Activated naive CD4-positive, alpha-beta T cell treated with Interleukin-2 at 50 U/mL for 16 hours (primary cell): ENCODE measurements around the gene CHST11.
A peak's percentile ranks its signal among the peaks of the same experiment; 100 is the strongest.

Source experiments
- DNase-seq: peaks from one replicate; pipeline ENCODE4 v3.0.0-alpha.2; 2020

The CHST11 gene

DNA sequence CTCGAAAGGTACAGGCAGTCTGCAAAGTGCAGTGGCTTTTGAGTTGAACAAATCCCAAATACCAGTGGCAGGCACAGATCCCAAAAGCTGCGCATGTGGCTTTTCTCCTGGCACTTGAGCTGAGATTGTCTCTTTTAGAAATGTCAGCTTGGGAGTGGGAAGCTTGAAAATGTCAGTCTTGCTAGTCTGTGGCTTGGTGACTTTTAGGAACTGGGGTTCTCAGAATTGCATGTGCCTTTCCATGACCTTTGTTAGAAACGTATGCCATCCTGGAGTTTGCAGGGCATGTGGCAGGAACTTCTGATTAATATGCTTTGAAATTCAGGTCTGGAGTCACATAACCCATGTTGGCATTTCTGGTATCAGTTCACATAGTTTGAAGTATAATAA is 182.1 kb downstream of the CHST11 start:
- no peak for DNase-seq

DNA sequence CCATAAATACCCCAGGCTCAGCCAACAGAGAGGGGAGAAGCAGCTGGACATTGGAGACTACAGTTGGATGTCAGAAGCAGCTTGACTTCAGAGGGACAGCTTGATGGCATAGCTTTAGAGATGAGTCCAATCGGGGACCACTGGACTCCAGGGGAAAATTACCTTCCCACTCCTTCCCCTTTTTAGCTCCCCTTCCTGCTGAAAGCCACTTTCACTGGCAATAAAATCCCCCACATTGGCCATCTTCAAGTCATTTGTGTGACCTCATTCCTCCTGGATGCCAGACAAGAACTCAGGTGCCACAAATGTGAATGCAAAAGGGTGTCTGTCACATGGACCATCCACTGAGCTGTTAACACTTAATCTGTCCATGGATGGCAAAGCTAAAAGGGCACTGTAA is 184.2 kb downstream of the CHST11 start:
- no peak for DNase-seq

DNA sequence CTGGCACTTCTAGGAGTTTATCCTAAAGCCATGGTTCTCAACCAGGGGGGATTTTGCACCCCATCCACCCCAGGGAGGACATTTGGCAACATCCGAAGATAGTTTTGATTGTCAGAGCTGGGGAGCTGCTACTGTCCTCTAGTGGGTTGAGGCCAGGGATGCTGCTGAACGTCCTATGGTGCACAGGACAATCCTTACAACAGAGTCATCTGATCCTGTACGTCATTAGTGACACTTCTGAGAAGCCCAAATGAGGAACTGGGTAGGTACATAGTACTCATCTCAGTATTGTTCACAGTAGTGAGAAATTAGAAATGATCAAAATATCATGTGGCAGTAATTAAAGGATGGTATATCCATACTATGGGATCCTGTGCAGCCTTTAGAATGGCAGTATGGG is 185.1 kb downstream of the CHST11 start:
- no peak for DNase-seq

DNA sequence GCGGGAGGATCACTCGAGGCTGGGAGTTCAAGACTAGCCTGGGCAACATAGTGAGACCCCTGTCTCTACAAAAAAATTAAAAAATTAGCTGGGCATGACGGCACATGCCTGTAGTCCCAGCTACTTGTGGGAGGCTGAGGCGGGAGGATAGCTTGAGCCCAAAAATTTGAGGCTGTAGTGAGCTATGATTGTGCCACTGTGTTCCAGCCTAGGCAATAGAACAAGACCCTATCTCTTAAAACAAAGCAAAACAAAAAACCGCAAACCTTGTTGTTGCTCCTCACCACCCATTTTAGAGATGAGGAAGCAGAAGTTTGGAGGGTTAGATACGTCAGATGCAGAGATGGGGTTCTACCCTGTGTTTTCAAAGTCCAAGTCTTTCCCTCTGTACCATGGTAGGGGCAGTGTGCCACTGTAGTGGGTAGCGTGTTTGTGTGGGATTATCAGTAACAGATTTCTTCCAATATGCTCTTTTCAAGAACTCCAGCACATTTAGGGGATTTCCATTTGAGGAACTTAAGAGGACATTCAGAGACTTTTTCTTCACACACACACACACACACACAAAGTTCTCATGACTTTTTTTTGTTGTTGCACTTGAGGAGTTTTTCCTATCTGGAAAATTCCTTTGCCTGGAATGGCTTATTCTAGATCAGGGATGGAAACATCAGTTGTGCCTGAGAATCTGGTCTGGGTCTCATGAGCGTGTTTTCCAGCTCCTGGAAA is 186.5 kb downstream of the CHST11 start:
- DNase-seq, result no peak

DNA sequence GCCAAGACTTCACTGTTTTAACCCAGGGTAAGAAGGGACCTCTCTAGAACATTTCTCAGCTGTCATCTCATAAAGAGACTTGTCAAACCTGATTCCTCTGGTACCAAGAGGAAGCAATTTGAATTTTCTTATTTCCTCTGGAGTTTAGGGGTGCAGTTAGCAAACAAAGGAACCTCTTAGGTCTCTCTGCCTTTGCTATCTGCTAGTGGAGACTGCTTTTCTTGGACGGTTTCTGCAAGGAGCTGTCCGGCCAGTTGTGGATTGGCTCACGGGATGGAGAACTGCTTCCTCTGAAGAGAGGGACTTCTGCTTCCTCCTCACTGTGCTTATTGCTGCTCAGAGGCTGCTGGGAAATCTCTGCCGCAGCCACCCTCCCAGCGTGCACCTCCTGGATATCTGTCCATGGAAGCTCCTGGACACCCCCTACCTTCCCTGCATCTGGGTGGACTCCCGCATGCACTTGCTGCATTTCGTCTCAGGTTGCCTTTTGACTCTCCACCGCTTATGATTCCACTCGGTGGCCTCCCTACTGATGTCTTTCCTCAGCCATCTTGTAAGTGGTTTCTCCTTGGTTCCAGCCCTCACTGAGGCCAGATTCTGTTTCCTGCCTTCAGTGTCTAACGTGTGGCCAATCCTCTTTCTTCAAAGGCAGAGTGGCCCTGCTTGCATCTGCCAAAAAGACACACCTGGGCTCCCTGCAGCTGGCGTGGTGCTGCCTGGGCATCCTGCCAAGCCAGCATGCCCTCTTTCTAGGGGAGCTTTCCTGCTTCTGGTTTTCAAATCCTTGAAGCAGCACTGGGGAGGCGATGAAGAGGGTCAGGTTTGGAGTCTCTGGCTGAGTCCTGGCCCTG is 187.3 kb downstream of the CHST11 start:
- no peak for DNase-seq

DNA sequence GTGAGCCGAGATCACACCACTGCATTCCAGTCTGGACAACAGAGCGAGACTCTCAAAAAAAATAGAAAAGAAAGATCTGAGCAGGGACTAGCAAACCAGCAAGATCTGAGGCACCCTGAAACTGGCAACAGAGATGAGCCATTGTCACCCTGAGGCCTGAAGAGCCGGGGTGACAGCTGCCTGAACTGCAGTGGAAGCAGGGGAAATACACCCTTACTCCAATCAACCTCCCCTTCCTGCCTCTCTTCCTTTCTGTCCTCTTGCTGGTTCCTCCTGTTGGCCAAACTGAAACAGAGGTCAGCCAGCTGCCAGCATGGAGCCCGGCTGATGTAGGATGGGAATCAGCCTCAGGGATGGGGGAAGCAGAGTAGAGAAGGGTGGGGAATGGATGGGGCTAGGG is 192.0 kb downstream of the CHST11 start:
- DNase-seq, result no peak

DNA sequence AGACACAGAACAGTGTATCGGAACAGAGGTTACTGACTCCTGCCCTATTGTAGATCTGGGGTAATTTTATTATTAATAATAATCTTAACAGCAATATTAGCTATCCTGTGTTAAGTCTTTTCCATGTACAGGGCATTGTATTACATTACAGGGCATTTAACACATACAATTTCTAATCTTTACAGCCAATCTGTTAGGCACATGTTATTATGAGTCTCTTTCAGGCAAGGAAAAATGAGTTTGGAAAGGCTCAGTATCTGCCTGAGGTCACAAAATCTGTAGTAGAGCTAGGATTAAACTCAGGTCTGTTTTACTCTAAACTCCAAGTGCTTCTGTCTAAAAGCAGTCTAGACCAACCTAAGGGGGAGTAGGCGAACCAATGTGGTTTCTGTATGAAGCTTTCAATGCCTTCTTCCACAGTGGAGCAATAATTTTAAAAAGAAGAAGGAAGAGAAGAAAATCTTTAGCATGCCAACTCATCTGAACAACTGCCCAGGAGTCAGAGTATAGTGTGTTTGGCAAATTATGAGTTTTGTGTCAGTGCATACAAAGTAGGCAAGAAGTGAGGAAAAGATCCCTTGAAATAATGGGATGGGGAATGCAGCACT is 192.6 kb downstream of the CHST11 start:
- DNase-seq, result no peak

DNA sequence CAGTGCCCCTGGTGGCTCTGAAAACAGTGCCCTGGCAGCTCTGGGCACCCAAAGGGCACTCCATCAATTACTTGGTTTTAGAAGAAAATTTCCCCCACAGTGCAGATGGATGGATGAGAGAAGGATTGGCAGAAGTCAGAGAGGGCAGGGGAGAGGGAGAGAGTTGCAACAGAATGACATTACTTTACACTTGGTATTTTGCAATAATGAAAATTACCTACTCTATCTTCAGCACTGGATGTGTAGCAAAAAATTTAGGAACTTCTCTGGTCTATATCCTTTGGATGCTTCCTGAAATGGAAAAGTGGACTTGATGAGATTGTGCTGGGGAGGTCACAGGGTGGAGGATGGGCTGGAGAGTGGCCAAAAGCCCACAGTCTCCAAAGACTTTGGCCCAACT is 193.2 kb downstream of the CHST11 start:
- no peak for DNase-seq

DNA sequence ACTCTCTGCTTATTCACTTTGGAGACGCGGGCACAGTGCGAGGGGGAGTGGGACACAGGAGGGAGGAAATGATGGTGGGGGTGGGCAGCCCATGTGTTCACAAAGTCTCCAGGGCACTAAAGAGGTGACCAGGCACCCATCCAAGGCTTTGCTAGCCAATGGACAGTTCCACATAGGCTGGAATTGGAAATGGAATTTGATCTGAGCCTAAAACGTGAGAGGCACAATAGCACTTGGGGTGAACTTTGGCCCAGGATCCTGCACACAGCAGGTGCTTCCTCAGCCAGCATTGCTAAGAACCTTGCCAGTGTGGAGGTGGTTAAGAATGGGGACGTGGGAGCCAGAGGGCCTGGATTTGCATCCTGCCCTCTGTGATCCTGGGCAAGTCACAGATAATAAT is 193.8 kb downstream of the CHST11 start:
- no peak for DNase-seq

DNA sequence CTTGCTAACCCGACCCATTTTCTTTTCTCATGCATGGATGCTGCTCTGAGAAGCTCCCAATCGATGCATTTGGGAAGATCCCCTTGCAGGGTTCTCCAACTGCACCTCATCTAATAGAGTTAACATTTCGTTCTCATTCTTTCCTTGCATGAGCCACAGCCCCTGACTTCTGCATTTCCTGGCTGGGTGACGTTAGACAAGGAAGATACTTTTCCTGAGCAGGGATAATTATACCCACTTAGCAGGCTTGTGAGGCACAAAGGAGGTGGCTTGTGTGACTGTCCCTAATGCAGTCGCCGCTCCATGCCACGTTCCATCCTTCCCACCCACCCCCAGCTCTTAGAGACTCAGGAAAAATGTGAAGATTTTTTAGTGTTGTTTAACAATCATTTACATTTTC is 195.1 kb downstream of the CHST11 start:
- no peak for DNase-seq

DNA sequence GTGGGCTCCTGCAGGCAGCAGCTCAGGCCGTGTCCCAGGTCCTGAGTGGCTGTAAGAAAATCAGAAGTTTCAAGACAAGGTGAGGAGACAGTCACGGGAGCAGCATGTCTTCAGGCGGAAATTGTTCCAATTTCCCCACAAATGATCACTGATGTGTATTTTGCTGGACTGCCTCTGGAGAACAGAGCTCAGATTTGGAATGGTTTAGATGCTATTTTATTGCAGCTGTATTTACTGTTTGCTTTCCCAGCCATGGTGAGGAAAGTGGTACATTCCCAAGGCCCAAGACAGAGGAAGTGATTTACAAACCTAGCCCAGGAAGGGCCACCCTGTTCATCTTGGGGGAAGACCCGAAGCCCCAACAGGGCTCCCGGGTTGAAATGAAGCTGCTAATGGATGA is 195.6 kb downstream of the CHST11 start:
- no peak for DNase-seq

DNA sequence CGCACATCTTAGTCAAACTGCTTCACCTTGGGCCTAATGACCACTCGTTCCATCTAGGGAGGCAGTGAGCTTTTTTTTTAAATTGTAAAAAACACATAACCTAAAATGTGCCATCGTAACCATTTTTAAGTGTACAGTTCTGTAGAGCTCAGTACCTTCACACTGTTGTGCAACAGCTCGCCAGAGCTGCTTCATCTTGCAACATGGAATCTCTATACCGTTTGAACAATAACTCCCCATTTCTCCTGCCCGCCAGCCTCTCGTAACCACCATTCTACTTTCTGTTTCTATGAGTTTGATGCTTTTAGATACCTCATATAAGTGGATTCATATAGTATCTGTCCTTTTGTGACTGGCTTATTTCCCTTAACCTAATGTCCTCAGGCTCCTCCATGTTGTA is 196.2 kb downstream of the CHST11 start:
- DNase-seq, result no peak

DNA sequence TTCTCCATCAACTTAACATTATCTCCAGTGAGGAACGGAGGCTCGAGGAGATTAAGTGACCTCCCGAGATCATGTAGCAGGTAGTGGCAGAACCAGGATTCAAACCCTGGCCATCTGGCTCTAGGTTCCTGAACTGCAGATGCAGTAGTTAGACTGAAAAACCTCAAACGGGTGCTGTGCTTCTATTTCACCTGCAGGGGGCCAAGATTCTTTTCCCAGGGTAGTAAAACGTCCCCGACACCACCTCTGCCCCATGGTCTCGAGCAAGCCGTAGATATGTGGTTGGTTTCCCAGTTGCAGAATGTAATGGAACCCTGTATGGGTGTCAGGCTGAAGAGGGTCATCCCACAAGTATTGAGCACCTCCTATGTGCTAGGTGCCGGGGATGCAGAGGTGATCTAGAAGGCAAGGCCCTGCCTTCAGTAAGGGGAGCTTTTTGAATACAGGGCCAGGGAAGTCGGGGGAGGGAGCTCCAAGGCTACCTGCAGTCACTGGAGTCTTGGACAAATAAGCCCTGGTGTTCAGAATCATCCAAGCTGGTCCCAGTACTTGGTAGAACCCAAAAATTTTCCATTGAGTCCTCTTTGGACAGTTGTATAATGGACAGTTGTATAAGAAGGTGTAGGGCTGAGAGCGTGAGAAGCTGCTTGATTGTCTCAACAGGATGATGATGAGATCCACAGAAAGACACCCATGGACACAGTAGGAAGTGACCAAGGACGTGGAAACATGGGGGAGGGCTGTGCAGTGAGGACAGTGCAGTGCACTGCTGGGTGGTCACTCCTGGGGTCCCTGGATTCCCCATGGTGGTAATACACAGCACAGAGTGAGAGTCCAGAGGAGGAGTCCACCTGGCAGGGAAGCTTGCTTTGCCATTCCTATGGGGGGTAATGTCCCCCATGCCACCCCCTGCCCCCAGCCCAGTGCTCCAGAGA is 197.2 kb downstream of the CHST11 start:
- peak; percentile 15 for DNase-seq

DNA sequence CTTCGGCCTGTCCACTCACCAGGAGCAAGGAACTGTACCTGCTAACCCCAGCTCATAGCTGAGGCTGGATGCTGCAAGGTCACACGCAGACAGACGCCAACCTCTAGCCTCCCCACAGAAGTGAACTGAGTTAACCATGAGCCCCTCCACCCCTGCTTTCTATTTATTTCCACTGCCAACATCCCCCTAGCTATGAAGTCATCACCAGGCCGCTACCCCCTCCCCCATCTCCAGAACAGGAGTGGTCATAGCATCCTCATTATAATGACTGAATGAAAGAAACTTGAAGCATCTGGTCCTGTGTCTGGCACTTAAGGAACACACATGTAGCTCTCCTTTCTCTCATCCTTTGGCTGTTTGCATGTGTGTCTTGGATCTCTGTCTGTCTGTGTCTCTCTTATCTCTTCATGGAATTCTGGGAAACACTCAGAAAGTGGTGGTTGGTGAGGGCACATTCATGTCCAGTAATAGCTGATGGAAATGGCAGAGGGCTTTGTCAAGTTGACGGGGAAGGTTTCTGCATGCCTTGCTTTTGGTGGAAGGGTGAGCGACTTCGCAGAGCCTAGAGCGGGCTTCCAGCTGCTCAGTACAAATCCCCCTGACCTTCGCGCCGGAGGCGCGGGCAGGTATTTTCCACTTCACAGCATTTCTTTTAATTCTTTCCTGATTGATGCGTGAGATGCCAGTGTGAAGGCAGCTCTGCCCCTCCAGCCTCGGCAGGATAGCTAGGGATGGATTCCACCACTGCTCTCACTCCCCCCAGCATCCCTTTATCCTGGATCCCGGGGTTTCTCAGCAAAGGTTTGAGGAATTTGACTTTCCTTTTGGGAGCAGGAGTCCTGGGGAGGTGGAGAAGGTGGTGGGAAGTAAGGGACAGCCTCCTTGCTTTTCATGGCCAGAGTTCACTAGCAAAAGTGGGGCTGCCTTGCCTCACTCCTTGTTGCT is 198.2 kb downstream of the CHST11 start:
- no peak for DNase-seq

DNA sequence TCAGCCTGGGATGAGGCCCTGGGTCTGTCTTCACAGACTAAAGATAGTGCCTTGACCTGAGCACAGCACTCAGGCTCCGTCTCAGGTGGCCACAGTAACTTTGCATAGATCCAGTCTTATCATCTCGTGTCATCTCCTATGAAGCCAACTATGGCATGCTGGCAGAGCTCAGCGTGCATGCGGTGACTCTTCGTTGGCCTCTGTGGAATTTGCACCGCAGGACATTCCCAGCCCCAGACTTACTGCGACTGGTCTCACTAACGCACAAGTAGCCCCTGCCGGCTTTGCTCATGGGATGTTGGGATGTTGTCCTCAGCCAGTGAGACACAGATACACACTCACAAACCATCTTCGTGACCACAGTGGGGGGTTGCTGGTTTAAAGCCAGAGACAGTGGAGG is 199.6 kb downstream of the CHST11 start:
- no peak for DNase-seq

DNA sequence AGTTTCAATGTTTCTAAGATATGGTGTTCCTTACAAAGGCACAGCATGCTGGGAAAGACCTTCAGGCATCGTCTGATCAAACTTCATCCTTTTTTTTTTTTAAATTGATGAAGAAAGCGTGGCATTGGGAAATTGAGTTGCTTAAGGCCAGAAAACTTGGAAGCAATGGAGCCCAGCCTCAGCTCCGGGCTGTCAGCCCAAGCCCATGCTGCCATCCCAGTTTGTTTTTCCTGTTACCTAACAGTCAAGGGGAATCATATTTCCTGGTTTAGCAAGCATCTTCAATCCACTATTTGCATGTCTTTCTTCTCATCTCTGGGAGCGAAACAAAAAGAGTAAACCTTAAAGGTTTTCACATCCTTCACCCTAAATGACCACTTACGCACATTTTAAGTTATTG is 200.2 kb downstream of the CHST11 start:
- DNase-seq, result no peak

DNA sequence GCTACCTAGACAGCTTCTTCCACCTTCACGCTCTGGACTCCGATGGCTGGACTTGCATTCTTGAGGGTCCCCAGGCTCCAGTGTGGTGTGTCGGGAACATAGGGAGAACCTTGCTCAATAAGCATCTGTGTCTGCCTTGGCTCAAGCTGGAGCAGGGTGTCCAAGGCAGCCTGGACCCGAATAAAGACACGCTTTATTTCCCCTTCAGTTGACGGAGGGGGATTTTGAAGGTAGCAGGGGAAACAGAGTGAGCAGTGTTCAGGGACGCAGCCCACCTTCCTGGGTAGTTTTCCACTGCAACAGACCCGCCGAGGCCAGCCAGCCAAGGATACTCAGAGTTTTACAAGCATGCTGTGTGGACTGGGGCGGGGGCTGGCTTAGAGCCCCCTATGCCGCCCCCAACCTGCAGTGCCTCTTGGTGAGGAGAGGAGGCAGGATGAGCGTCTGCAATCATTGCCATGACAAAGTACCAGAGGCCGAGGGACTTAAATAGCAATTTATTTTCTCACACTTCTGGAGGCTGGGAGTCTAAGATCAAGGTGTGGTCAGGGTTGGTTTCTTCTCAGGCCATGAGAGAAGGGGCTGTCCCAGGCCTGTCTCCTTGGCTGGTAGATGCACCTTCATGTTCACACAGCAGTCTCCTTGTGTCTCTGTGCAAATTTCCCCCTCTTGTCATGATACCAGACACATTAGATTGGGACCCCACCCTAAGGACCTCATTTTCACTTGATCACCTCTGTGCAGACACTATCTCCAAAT is 201.2 kb downstream of the CHST11 start:
- DNase-seq, result no peak

DNA sequence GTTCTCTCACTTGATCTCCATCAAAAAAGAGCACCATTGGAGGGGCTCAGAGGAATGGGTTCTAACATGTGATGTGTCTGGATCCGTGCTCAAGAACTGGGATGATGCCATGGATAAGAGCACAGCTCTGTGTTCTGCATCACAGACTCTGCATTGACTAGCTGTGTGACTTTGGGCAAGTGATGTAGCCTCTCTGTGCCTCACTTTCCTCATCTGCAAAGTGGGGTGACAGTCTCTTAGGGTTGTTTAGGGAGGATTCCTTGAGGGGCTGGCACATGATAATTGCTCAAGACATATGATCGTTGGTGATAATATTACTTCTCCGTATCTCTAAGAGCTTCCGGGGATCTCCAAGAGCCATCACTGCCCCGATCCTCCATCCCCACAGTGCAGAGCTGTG is 202.3 kb downstream of the CHST11 start:
- DNase-seq, result no peak

DNA sequence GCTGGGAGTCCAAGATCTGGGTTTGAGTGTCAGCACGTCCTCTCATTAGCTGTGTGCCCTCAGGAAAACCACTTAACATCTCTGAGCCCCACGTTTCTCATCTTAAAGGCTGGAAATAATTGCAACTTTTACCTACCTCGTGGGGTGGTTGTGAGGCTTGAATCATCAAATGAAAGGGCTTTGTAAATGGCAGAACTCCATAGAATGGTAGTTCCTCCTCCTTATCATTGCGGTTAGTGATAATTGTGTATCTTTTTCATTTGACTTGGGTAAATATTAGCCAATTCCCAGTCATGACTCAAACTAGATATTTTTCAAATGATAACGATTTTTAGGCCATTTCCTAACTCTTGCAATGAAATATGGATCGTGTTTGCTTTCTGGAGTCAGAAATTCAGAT is 205.5 kb downstream of the CHST11 start:
- DNase-seq, result no peak

DNA sequence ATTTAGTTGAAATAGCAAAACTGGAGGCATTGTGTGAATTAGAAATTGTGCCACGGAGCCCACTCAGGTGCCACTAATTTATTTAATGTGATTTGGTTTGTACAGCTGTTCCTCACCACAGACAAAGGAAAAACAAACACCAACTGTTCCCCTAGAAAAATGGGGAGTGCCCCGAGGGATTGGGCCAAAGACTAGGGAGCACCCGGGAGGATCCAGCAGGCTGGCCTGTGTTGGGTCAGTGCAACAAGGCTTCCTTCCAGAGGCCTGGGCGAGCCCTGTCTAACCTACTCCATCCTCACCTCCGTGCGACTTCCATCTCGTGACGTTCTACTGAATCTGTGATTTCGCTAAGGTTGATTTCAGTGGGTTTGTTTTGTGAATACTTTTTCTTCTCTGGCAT is 206.2 kb downstream of the CHST11 start:
- DNase-seq, result no peak

DNA sequence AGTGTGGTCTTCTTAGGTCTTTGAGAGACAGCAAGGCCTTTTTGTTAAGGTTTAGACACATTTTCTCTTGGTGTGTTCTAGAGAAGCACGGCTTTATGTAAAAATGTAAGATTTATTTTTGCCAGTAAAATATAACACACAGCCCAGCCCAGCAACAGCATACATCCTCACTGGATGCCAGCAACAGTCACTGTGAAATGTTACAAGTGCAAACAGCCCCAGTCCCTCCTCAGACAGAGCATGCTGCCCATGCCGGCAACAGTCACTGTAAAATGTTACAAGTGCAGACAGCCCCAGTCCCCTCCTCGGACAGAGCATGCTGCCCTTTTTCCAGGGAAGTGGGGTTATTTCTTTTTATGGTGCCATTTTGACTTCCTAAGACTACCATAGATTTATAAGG is 207.6 kb downstream of the CHST11 start:
- DNase-seq, result no peak
